GM23338 (cell line): ENCODE results near the gene DGCR8. TPM values are rescaled to one million over a fixed set of nuclear protein-coding genes. Genes with fewer than 3 reads are reported as not detected.
A peak's percentile ranks its signal among the peaks of the same experiment; 100 is the strongest.

Experiments used
- ATAC-seq: fragments of 200-7000 bp; cut with Tn5 transposase; 3 replicates; pipeline ENCODE4 v1.9.1; 2020
- DNase-seq: peaks from one replicate; pipeline ENCODE4 v3.0.0-alpha.2; 2015; ENCODE audit warnings: low spot score
- H2AFZ ChIP-seq: fragments of 200-600 bp; sonication (generic); 2 replicates; pipeline ENCODE4 v1.8.0; 2016; ENCODE audit warnings: antibody characterized with exemption, mild to moderate bottlenecking, moderate library complexity
- H3F3A ChIP-seq: fragments of 200-600 bp; sonication (generic); replicated peaks from 2 replicates; pipeline ENCODE4 v1.8.0; 2017; ENCODE audit warnings: antibody characterized with exemption, mixed run types, low read depth
- H3K27ac ChIP-seq: fragments of 200-600 bp; sonication (generic); 2 replicates; pipeline ENCODE4 v1.6.1; 2016; ENCODE audit warnings: low read depth
- H3K27me3 ChIP-seq: fragments of 200-600 bp; sonication (generic); 2 replicates; pipeline ENCODE4 v1.8.0; 2016; ENCODE audit warnings: mild to moderate bottlenecking, mixed run types, moderate library complexity; ENCODE audit not compliant: insufficient read depth
- H3K36me3 ChIP-seq: fragments of 200-600 bp; sonication (generic); 2 replicates; pipeline ENCODE4 v1.8.0; 2016; ENCODE audit warnings: mild to moderate bottlenecking; ENCODE audit not compliant: insufficient read depth
- H3K4me1 ChIP-seq: fragments of 200-600 bp; sonication (generic); 2 replicates; pipeline ENCODE4 v1.8.0; 2016; ENCODE audit warnings: mild to moderate bottlenecking, moderate library complexity; ENCODE audit not compliant: insufficient read depth
- H3K4me2 ChIP-seq: fragments of 200-600 bp; sonication (generic); 2 replicates; pipeline ENCODE4 v1.7.1; 2017; ENCODE audit warnings: mixed run types
- H3K4me3 ChIP-seq: fragments of 200-600 bp; sonication (generic); 2 replicates; pipeline ENCODE4 v1.6.1; 2016; ENCODE audit warnings: mixed run types
- H3K79me2 ChIP-seq: fragments of 200-600 bp; sonication (generic); replicated peaks from 2 replicates; pipeline ENCODE4 v1.8.0; 2017; ENCODE audit warnings: mild to moderate bottlenecking; ENCODE audit not compliant: insufficient read depth
- H3K9me2 ChIP-seq: fragments of 200-600 bp; sonication (generic); 2 replicates; pipeline ENCODE4 v1.8.0; 2017; ENCODE audit not compliant: insufficient read depth
- H4K20me1 ChIP-seq: fragments of 200-600 bp; sonication (generic); replicated peaks from 2 replicates; pipeline ENCODE4 v1.8.0; 2017; ENCODE audit warnings: mild to moderate bottlenecking; ENCODE audit not compliant: insufficient read depth
- H3K27ac Mint-ChIP-seq: 2 replicates; pipeline ENCODE4 v1.8.0; 2020; ENCODE audit warnings: inconsistent platforms, mild to moderate bottlenecking, moderate library complexity, mixed read lengths
- H3K27me3 Mint-ChIP-seq: 3 replicates; pipeline ENCODE4 v1.8.0; 2022; ENCODE audit warnings: low read depth, mild to moderate bottlenecking, moderate library complexity, mixed read lengths, inconsistent platforms; ENCODE audit not compliant: insufficient read depth, poor library complexity
- H3K36me3 Mint-ChIP-seq: 3 replicates; pipeline ENCODE4 v1.8.0; 2021; ENCODE audit warnings: low read depth, mild to moderate bottlenecking, inconsistent platforms, moderate library complexity, mixed read lengths
- H3K4me1 Mint-ChIP-seq: 3 replicates; pipeline ENCODE4 v1.8.0; 2020; ENCODE audit warnings: mild to moderate bottlenecking, inconsistent platforms, mixed read lengths
- H3K4me3 Mint-ChIP-seq: 3 replicates; pipeline ENCODE4 v1.8.0; 2021; ENCODE audit warnings: moderate library complexity, mild to moderate bottlenecking, inconsistent platforms, mixed read lengths
- H3K9me3 Mint-ChIP-seq: 3 replicates; pipeline ENCODE4 v1.8.0; 2020; ENCODE audit warnings: moderate library complexity, mild to moderate bottlenecking, inconsistent platforms, mixed read lengths
- CREB1 ChIP-seq: fragments of 250-450 bp; sonication (Bioruptor Pico); IDR thresholded peaks from 2 replicates; pipeline ENCODE4 v1.5.0; 2020; ENCODE audit warnings: low read depth, mild to moderate bottlenecking, moderate library complexity
- CTCF ChIP-seq, 2 experiments: fragments of 200-600 bp in 1 of 2; sonication (generic) in 1 of 2; conservative IDR thresholded peaks; 2 replicates each; pipeline versions ENCODE4 v1.5.1 to v1.6.1; 2016 to 2017; ENCODE audit warnings: antibody characterized with exemption in 2 of 2, low read depth in 2 of 2, mild to moderate bottlenecking in 2 of 2, moderate library complexity in 1 of 2
- ETS1 ChIP-seq: IDR thresholded peaks from 2 replicates; pipeline ENCODE4 v1.6.1; 2016; ENCODE audit warnings: antibody characterized with exemption
- EZH2 ChIP-seq: fragments of 200-600 bp; sonication (generic); IDR thresholded peaks from one replicate; pipeline ENCODE4 v1.8.0; 2017; ENCODE audit warnings: antibody characterized with exemption, mild to moderate bottlenecking, low read depth; ENCODE audit not compliant: unreplicated experiment
- EZH2phosphoT487 ChIP-seq: fragments of 200-600 bp; sonication (generic); IDR thresholded peaks from one replicate; pipeline ENCODE4 v1.8.1; 2018; ENCODE audit warnings: antibody characterized with exemption; ENCODE audit not compliant: unreplicated experiment
- JUNB ChIP-seq: IDR thresholded peaks from one replicate; pipeline ENCODE4 v1.6.1; 2016; ENCODE audit warnings: antibody characterized with exemption; ENCODE audit not compliant: unreplicated experiment
- NANOG ChIP-seq: IDR thresholded peaks from 2 replicates; pipeline ENCODE4 v1.6.1; 2016; ENCODE audit warnings: antibody characterized with exemption, borderline replicate concordance
- POLR2AphosphoS5 ChIP-seq: IDR thresholded peaks from 2 replicates; pipeline ENCODE4 v1.6.1; 2016; ENCODE audit warnings: antibody characterized with exemption, low read depth
- REST ChIP-seq: IDR thresholded peaks from one replicate; pipeline ENCODE4 v1.6.1; 2018; ENCODE audit warnings: antibody characterized with exemption; ENCODE audit not compliant: unreplicated experiment
- STAT1 ChIP-seq: IDR thresholded peaks from one replicate; pipeline ENCODE4 v1.6.1; 2016; ENCODE audit warnings: antibody characterized with exemption; ENCODE audit not compliant: unreplicated experiment
- ZNF114 ChIP-seq: fragments of 250-450 bp; sonication (Bioruptor Pico); IDR thresholded peaks from 2 replicates; pipeline ENCODE4 v1.5.0; 2020; ENCODE audit warnings: mild to moderate bottlenecking, moderate library complexity
- ZNF331 ChIP-seq: fragments of 250-450 bp; sonication (Bioruptor Pico); IDR thresholded peaks from 2 replicates; pipeline ENCODE4 v1.5.0; 2020; ENCODE audit warnings: low read depth, mild to moderate bottlenecking, moderate library complexity
- polyA plus RNA-seq: library from polyadenylated mRNA; unstranded; fragments of >200 nt; fragmentation: Nextera tagmentation; extraction: Ambion mirVana; gene quantifications from 2 replicates; pipeline ENCODE4 v1.2.1, GENCODE V29; 2016
- total RNA-seq: library from RNA; depleted of rRNA; stranded (reverse); fragments of >200 nt; shearing (Covaris generic); gene quantifications from 2 replicates; pipeline ENCODE4 v1.2.3, GENCODE V29; 2014

Gene DGCR8
- total and polyA plus RNA-seq, 2 experiments from 2014 or later: 12.2 to 48.9 TPM

GRCh38 chr22:20056161-20056560 lies 23.9 kb upstream of the DGCR8 start:
- Mint-ChIP-seq H3K27me3 (peaks cover 3% of the 10 kb centered on the region), H3K4me1 (no peaks in the 10 kb centered on the region), H3K4me3 (no peak overlapping the region), H3K36me3 (no peaks in the 10 kb centered on the region), H3K9me3 (no peaks in the 10 kb centered on the region), H3K27ac (peak overlapping the region; percentile 75; the same call in 1 of the 2 replicates)
- H3K27ac ChIP-seq: no peak overlapping the region
- H2AFZ ChIP-seq: no peak overlapping the region
- H3F3A ChIP-seq: 0 out of 2 replicates have a peak, but pooled peaks cover 8% of the 10 kb centered on the region
- no peak for DNase-seq
- no peak for ATAC-seq
- no peaks in the 10 kb centered on the region for H3K27me3 ChIP-seq
- no peaks in the 10 kb centered on the region for H3K36me3 ChIP-seq
- no peak for TF ChIP-seq JUNB
- no peak overlapping the region for H3K4me2 ChIP-seq
- H3K79me2 ChIP-seq: no peaks in the 10 kb centered on the region
- no peak overlapping the region for H3K4me3 ChIP-seq
- H3K9me2 ChIP-seq: no peaks in the 10 kb centered on the region
- no peaks in the 10 kb centered on the region for H4K20me1 ChIP-seq
- no peaks in the 10 kb centered on the region for H3K4me1 ChIP-seq

- Histone ChIP-seq H4K20me1 (no peaks in the 10 kb centered on the region), H3K9me2 (no peaks in the 10 kb centered on the region), H2AFZ (no peak overlapping the region), H3K27me3 (no peaks in the 10 kb centered on the region), H3K4me3 (no peak overlapping the region), H3K27ac (no peak overlapping the region), H3K36me3 (no peaks in the 10 kb centered on the region), H3F3A (0 out of 2 replicates have a peak, but pooled peaks cover 8% of the 10 kb centered on the region), H3K79me2 (no peaks in the 10 kb centered on the region), H3K4me1 (no peaks in the 10 kb centered on the region), H3K4me2 (no peak overlapping the region)
- H3K9me3 Mint-ChIP-seq: no peaks in the 10 kb centered on the region
- no peaks in the 10 kb centered on the region for H3K4me1 Mint-ChIP-seq
- no peak for DNase-seq
- no peak overlapping the region for H3K4me3 Mint-ChIP-seq
- H3K36me3 Mint-ChIP-seq: no peaks in the 10 kb centered on the region
- H3K27me3 Mint-ChIP-seq: peaks cover 3% of the 10 kb centered on the region
- H3K27ac Mint-ChIP-seq: no peak overlapping the region
- no peak for ATAC-seq
- TF ChIP-seq CREB1 (CRISPR knock-in tag): no peak
- no peak for TF ChIP-seq EZH2
- TF ChIP-seq NANOG: no peak
- TF ChIP-seq POLR2AphosphoS5: no peak
- TF ChIP-seq STAT1: no peak
- TF ChIP-seq ETS1: no peak
- no peak for TF ChIP-seq REST
- TF ChIP-seq ZNF331 (CRISPR knock-in tag): no peak
- TF ChIP-seq CTCF (conservative IDR thresholded peaks at IDR 0.05; ENCODE audit: low read depth in 2 of 2): no peak
- no peak for TF ChIP-seq JUNB
- TF ChIP-seq EZH2phosphoT487: no peak
- no peak for TF ChIP-seq ZNF114
Observed at GRCh38 chr22:20056696-20057386, 23.2 kb upstream of the DGCR8 start.
